Posterior vena cava (tissue), 2 donors: ENCODE data around the gene CCDC192. TPM values are rescaled to one million over a fixed set of nuclear protein-coding genes. Genes with fewer than 3 reads are reported as not detected.

Experiments
- DNase-seq: peaks from one replicate; pipeline ENCODE4 v3.0.0-alpha.2; 2020; ENCODE audit warnings: low spot score
- intact Hi-C, 2 donors: fragments of 100-400 bp; cut with DNase I; formaldehyde crosslinking; loops; one replicate each; pipeline versions ENCODE4 v1.14.1 to v1.14.2; 2022 to 2023
- total RNA-seq, 2 donors: library from RNA; stranded (reverse); fragmentation: NEBNext Ultra II Directional; extraction: Animal tissue kit (Norgen Biotek cat#: 25700); gene quantifications; one replicate each; pipeline ENCODE4 v1.2.1, GENCODE V29; 2021
- donor health status: DM: yes; HTN: yes; CAD: no.
- donor health status: DM: yes; HTN: yes; CAD: no.

The CCDC192 gene
- total RNA-seq, 2 donors from 2014 or later = not detected

DNA sequence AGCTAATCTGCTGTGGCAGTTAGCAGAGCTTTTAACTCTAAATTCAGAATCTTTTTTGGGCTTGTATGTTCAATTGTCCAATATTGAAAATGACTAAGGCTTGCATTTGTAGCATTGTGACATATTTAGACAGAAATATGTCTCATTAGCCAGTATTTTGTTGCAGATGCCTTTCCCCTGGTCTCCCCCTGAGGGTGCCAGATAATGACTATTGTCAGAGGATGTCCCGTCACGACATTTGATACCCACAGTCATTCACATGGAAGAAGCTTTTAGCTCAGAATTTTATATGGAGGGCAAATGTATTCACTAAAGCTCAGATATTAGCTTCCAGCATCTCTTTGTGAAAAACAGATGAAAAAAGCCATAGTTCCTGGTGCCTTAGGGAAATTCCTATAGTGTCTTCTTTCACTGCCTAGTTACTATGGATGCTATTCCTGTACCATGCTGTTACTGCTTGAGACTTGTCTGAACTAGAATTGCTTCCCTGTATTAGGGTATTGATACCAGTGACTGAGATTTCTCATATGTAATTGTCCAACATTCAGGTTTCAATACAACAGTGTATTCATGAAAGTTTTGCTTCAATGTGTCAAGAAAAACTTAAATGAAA, 96.2 kb downstream of the CCDC192 start:
- intact Hi-C loops = no loop called here
- no peak for DNase-seq

GRCh38 chr5:127801751-127802476, 98.7 kb downstream of the CCDC192 start:
- DNase-seq = no peak
- intact Hi-C loops = no loop called here

DNA sequence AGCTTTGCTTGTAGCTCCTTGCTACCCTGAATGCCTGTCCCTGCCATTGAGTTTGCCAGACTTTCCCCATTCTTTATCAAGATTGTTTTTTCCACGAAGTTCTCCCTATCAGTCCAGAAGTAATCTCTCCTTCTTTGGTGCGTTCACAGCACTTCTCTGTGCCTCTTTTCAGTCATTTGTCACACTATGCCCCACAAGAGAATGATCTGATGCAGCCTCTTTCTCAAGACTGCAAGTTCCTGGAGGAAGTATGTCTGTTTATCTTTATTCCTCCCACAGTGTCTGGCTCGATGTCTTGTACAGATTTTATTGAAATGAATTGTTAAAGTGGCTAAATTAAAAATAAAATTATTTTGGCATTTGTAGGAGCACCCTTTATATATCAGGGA, 99.3 kb downstream of the CCDC192 start:
- intact Hi-C loops = no loop called here
- DNase-seq = no peak

- intact Hi-C loops = no loop called here
- DNase-seq = no peak
Measured at GRCh38 chr5:127804886-127805426, 101.8 kb downstream of the CCDC192 start.

GRCh38 chr5:127805448-127805847, 102.3 kb downstream of the CCDC192 start:
- intact Hi-C loops = no loop called here
- DNase-seq = no peak

DNA sequence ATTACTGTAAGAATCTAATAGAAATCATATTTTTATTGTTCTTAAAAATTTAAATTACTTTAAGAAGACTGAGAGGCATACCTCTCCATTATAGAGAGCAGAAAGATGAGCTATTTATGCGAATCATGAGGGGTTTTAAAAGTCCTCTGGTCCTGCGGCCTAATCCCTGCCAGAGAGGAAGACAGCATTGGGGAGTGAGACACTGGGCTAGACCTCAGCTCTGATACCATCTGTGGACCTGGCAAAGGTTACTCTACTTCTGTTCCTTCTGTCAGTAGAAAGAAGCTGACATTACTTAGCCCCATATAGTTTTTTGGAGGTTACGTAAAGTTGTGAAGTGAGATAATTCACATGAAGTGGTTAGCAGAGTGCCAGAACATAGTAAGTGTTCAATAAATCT, 103.6 kb downstream of the CCDC192 start:
- DNase-seq = no peak
- intact Hi-C loops = no loop called here

DNA sequence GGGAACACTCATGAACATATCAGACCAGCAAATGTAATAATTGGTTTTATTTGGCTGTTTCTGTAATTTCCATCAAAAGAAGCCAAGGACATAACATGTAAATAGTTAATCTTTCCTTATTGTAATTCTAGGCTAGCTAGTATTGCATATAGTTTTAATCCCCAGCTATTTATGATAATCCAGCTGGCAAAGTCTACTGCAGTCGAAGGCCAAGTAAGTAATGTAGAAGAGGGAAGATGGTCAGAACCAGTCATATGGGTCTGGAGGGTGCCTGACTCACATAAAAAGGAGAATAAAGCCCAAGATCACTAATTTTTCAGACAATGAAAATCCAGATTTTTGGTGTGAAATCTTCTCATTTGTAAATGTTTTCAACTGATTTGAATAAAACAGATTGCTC, 106.3 kb downstream of the CCDC192 start:
- DNase-seq = no peak
- intact Hi-C loops = no loop called here

- no peak for DNase-seq
- intact Hi-C loops = no loop called here
Measured at GRCh38 chr5:127810017-127810416, 106.8 kb downstream of the CCDC192 start.

- intact Hi-C loops = no loop called here
Measured at GRCh38 chr5:127810707-127811490, 107.7 kb downstream of the CCDC192 start.

DNA sequence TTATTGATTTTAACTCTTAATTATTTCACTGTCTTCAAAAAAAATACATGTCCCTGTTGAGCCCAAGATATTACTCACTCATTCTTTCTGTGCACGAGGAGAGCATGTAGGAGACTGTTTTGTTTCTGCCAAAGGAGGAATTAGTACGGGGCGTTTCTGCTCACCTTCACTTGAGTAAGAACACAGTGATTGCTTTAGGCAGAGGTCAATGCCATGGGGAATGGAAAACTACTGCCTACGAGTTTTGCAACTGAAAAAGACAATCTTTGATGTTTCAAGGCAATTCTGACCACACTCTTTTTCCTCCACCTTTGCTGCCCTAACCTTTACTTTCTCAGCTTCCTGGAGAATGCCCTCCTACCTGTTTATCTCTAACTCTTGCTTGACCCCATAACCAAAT, 109.4 kb downstream of the CCDC192 start:
- no peak for DNase-seq
- intact Hi-C loops = no loop called here

More at GRCh38 chr5:127810707-127811490, 107.7 kb downstream of the CCDC192 start:
- no peak for DNase-seq

DNA sequence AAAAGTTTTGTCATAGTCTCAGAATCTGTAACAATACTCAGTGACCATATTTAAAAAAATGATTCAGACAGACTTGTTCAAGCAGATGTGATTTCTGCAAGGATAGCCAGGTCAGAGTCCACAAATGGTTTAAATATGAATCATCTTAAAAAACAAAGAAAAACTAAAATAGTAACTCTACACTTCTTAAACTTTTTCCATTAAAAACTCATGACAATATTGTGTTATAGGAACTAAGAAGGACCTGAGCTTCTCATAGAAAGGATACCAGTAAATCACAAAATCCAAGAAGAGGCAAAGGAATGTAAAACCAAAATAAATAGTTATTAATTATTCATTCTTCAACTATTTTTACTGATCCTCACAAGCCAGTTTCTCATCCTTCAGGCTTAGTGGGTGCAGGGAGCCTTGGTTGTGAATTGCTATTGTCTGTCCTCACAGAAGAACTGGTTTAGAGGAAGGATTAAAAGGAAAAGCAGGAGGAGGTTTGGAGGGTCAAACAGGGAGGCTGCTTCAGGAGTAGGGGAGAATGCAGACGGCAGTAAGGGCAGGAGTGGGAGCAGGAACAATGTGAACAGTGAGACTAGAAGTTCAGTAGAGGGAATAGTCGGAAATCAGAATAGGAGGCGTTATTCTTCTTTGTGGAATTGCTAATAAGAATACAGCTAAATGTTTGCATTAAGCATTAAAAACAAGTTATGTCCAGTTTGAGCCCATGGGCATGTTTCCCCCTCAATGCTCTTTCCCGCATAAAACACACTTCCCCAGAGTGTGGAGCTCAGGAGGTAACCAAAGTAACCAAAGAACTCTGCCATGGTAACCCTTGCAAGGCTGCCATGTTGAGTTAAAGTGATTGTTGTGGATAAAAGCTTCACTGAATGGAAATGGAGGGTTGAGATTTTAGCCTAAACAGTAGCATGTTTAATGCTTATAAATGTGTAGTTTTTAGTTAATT, 110.7 kb downstream of the CCDC192 start:
- no peak for DNase-seq
- intact Hi-C loops = no loop called here

GRCh38 chr5:127814588-127814973, 111.4 kb downstream of the CCDC192 start:
- no peak for DNase-seq
- intact Hi-C loops = no loop called here

- intact Hi-C loops = no loop called here
- DNase-seq = no peak
Measured at GRCh38 chr5:127820910-127821553, 117.8 kb downstream of the CCDC192 start.

DNA sequence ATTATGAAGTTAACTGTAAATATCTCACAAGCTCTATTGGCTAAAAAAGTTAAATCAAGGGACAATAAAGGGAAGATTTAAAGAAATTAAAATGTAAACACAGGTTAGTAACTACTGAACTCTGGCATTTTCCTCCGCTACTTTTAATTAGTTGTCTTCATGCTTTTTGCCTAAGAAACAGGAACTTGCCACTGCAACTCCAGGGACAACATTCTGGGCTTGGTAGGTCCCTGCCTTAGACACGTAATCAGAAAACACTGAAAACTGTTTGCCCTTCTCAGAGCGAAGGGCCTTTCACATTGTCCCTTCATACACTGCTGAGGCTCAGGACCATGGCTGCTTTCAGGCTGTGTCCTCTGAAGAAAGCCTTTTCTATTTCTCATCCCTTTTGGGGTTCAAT, 118.7 kb downstream of the CCDC192 start:
- intact Hi-C loops = no loop called here
- DNase-seq = no peak

GRCh38 chr5:127824126-127824525, 120.9 kb downstream of the CCDC192 start:
- no peak for DNase-seq
- intact Hi-C loops = no loop called here

GRCh38 chr5:127826011-127826410, 122.8 kb downstream of the CCDC192 start:
- DNase-seq = no peak
- intact Hi-C loops = no loop called here

GRCh38 chr5:127827451-127827850, 124.3 kb downstream of the CCDC192 start:
- no peak for DNase-seq
- intact Hi-C loops = no loop called here

DNA sequence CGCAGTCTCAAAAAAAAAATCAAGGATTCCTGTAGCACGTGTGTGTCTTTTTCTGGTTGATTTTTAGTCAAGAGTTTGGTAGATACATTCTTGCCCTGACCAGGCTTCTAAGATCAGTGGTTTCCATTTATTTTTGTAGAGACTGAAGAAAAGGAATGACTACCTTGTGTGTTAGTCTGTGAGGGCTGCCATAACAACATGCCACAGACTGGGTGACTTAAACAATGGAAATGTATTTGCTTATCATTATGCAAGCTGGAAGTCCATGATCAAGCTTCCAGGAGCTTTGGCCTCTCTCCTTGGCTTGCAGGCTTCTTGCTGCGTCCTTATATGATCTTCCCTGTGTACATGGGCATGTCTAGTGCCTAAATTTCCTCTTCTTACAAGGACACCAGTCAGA, 127.0 kb downstream of the CCDC192 start:
- DNase-seq = no peak
- intact Hi-C loops = no loop called here
